OCI-LY1 (cell line): ENCODE results near the gene WDR36.

Experiments
- H2AFZ ChIP-seq: fragments of 200-600 bp; sonication (generic), shearing (Covaris generic); 2 replicates; pipeline ENCODE4 v1.6.0; 2014; ENCODE audit warnings: antibody characterized with exemption, mild to moderate bottlenecking, low read length
- H3F3A ChIP-seq: fragments of 200-600 bp; sonication (generic), shearing (Covaris generic); 2 replicates; pipeline ENCODE4 v1.6.0; 2014; ENCODE audit warnings: mild to moderate bottlenecking, antibody characterized with exemption, low read length, moderate library complexity; ENCODE audit not compliant: insufficient read depth
- H3K27ac ChIP-seq: fragments of 200-600 bp; sonication (generic); 2 replicates; pipeline ENCODE4 v1.5.1; 2014; ENCODE audit warnings: low read length, mixed run types, mild to moderate bottlenecking, low read depth; ENCODE audit not compliant: poor library complexity, severe bottlenecking
- H3K27me3 ChIP-seq: fragments of 200-600 bp; sonication (generic); 2 replicates; pipeline ENCODE4 v1.6.0; 2014; ENCODE audit warnings: antibody characterized with exemption, mild to moderate bottlenecking, low read length, moderate library complexity; ENCODE audit not compliant: insufficient read depth
- H3K36me3 ChIP-seq: fragments of 200-600 bp; sonication (generic); 2 replicates; pipeline ENCODE4 v1.6.1; 2014; ENCODE audit warnings: mild to moderate bottlenecking, antibody characterized with exemption, low read length, moderate library complexity, mixed read lengths; ENCODE audit not compliant: insufficient read depth
- H3K4me1 ChIP-seq: fragments of 200-600 bp; sonication (generic); 2 replicates; pipeline ENCODE4 v1.5.1; 2014; ENCODE audit warnings: mild to moderate bottlenecking, low read length, moderate library complexity; ENCODE audit not compliant: insufficient read depth, severe bottlenecking
- H3K4me2 ChIP-seq: fragments of 200-600 bp; sonication (generic), shearing (Covaris generic); 2 replicates; pipeline ENCODE4 v1.6.1; 2014; ENCODE audit warnings: low read length
- H3K4me3 ChIP-seq: fragments of 200-600 bp; sonication (generic); 2 replicates; pipeline ENCODE4 v1.5.1; 2014; ENCODE audit warnings: low read length, low read depth, mild to moderate bottlenecking, mixed read lengths; ENCODE audit not compliant: poor library complexity, severe bottlenecking
- H3K79me2 ChIP-seq: fragments of 200-600 bp; shearing (Covaris generic); 2 replicates; pipeline ENCODE4 v1.6.1; 2016; ENCODE audit warnings: mixed run types, low read length, mixed read lengths; ENCODE audit not compliant: insufficient read depth
- H3K9ac ChIP-seq: fragments of 200-600 bp; sonication (generic), shearing (Covaris generic); 2 replicates; pipeline ENCODE4 v1.6.1; 2014; ENCODE audit warnings: mild to moderate bottlenecking, low read length, mixed read lengths
- H3K9me2 ChIP-seq: fragments of 200-600 bp; sonication (generic), shearing (Covaris generic); 2 replicates; pipeline ENCODE4 v1.6.1; 2014; ENCODE audit warnings: low read depth, mild to moderate bottlenecking, low read length, mixed read lengths
- H3K9me3 ChIP-seq: fragments of 200-600 bp; shearing (Covaris generic); 2 replicates; pipeline ENCODE4 v1.6.1; 2014; ENCODE audit warnings: low read length, mixed read lengths
- H4K20me1 ChIP-seq: fragments of 200-600 bp; sonication (generic), shearing (Covaris generic); 2 replicates; pipeline ENCODE4 v1.6.0; 2016; ENCODE audit warnings: mild to moderate bottlenecking, low read length; ENCODE audit not compliant: insufficient read depth
- EZH2 ChIP-seq: fragments of 200-600 bp; sonication (generic), shearing (Covaris generic); IDR thresholded peaks from 2 replicates; pipeline ENCODE4 v1.8.0; 2017; ENCODE audit warnings: borderline replicate concordance, mixed run types, mild to moderate bottlenecking, antibody characterized with exemption, low read length, moderate library complexity, mixed read lengths
- TF ChIP-seq, protein P1 (sequence below): fragments of 200-600 bp; sonication (generic), shearing (Covaris generic); IDR thresholded peaks from 2 replicates; pipeline ENCODE4 v1.5.1; 2017; ENCODE audit warnings: mild to moderate bottlenecking, antibody characterized with exemption, low read length, moderate library complexity, mixed read lengths

Gene WDR36

DNA sequence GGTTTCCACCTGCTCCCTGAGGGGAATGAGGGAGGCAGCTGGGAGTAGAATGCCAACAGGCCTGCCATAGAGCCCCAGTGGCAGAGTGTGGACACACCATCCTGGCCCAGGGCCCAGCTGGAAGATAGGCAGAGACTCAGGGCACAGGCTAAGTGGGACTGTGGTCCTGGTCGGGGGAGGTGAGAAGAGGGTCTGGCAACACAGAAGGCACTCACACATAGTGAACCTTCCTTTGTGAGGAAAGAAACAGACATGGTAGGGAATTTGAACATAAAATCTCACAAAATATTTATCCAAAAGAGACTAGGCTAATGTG is 41.2 kb downstream of the WDR36 start:
- no peak overlapping the region for H2AFZ ChIP-seq

DNA sequence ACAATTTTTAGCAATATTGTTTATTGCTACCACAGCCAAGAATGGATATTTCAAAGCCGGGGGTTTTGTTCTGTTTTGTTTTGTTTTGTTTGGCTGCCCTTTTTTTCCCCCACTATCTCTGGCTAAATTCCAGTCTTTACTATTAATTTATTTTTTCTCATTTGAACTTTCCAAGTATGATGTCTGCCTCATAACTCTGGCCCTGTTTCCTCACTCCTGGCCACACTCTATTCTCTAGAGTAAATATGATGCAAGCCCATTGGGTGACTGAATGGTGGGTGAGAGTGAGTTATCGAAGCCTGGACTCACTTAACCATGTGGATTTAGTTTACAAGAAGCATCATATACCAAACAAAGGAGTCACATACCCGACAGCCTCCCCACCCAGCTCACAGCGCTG is 41.9 kb downstream of the WDR36 start:
- no peaks in the 10 kb centered on the region for H3K9me2 ChIP-seq
- no peak for TF ChIP-seq EZH2
- TF ChIP-seq, protein P1, sequence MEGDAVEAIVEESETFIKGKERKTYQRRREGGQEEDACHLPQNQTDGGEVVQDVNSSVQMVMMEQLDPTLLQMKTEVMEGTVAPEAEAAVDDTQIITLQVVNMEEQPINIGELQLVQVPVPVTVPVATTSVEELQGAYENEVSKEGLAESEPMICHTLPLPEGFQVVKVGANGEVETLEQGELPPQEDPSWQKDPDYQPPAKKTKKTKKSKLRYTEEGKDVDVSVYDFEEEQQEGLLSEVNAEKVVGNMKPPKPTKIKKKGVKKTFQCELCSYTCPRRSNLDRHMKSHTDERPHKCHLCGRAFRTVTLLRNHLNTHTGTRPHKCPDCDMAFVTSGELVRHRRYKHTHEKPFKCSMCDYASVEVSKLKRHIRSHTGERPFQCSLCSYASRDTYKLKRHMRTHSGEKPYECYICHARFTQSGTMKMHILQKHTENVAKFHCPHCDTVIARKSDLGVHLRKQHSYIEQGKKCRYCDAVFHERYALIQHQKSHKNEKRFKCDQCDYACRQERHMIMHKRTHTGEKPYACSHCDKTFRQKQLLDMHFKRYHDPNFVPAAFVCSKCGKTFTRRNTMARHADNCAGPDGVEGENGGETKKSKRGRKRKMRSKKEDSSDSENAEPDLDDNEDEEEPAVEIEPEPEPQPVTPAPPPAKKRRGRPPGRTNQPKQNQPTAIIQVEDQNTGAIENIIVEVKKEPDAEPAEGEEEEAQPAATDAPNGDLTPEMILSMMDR: no peak
- no peaks in the 10 kb centered on the region for H3K4me1 ChIP-seq
- H2AFZ ChIP-seq: no peak overlapping the region
- no peak overlapping the region for H3K27ac ChIP-seq
- no peaks in the 10 kb centered on the region for H4K20me1 ChIP-seq
- no peaks in the 10 kb centered on the region for H3K79me2 ChIP-seq
- no peak overlapping the region for H3K9ac ChIP-seq
- no peak overlapping the region for H3K4me2 ChIP-seq
- H3K9me3 ChIP-seq: no peaks in the 10 kb centered on the region
- no peak overlapping the region for H3K4me3 ChIP-seq
- no peaks in the 10 kb centered on the region for H3K27me3 ChIP-seq
- H3K36me3 ChIP-seq: peaks cover under 1% of the 10 kb centered on the region; the same call in 1 of the 2 replicates
- no peaks in the 10 kb centered on the region for H3F3A ChIP-seq

More for the DNA sequence above, 41.2 kb downstream of the WDR36 start:
- Histone ChIP-seq H3K4me3 (no peak overlapping the region), H3K36me3 (peaks cover 3% of the 10 kb centered on the region; the same call in 1 of the 2 replicates), H3K27ac (no peak overlapping the region), H3K9me2 (no peaks in the 10 kb centered on the region), H3K79me2 (no peaks in the 10 kb centered on the region), H3F3A (no peaks in the 10 kb centered on the region), H3K4me1 (no peaks in the 10 kb centered on the region), H3K27me3 (no peaks in the 10 kb centered on the region), H3K9me3 (no peaks in the 10 kb centered on the region), H4K20me1 (no peaks in the 10 kb centered on the region), H3K4me2 (no peak overlapping the region), H3K9ac (no peak overlapping the region)
- TF ChIP-seq, protein P1: no peak
- TF ChIP-seq EZH2: no peak

DNA sequence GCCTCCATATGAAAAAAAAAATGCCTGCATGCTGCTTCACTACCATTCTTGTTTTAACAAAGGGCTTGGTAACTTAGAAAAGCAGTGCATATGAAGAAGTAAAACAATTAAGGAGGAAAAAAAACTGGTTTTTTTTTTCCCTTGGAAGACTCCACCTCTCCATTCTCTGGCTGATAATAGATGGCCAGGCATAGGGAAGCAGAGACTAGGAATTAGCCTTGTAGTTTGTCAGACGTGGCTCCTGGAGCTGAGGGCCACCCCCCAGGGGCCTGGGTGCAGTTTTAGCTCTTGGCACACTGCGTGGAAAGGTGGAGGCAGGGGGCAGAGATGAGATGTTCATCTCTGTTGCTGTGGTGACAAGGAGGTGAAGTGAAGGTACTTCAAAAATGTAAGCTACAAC is 42.7 kb downstream of the WDR36 start:
- H3K36me3 ChIP-seq: no peaks in the 10 kb centered on the region
- no peaks in the 10 kb centered on the region for H3K4me1 ChIP-seq
- no peaks in the 10 kb centered on the region for H3K9me2 ChIP-seq
- no peaks in the 10 kb centered on the region for H3K9me3 ChIP-seq
- no peak overlapping the region for H3K4me2 ChIP-seq
- no peak overlapping the region for H3K9ac ChIP-seq
- H3K27ac ChIP-seq: no peak overlapping the region
- H2AFZ ChIP-seq: no peak overlapping the region
- no peaks in the 10 kb centered on the region for H3F3A ChIP-seq
- no peaks in the 10 kb centered on the region for H3K79me2 ChIP-seq
- no peaks in the 10 kb centered on the region for H3K27me3 ChIP-seq
- H4K20me1 ChIP-seq: no peaks in the 10 kb centered on the region
- no peak overlapping the region for H3K4me3 ChIP-seq
- TF ChIP-seq, protein P1: no peak
- no peak for TF ChIP-seq EZH2
